H1 (cell line): ENCODE results near the gene DOCK9. TPM values are rescaled to one million over a fixed set of nuclear protein-coding genes. Genes with fewer than 3 reads are reported as not detected.

Experiments used
- CTCF ChIA-PET: fragments of 300-600 bp; sonication (Branson Sonifier 250); formaldehyde crosslinking; loops from one replicate; lab custom pipeline; 2021; ENCODE audit not compliant: partially characterized antibody; lab: Charles Lee
- POLR2A ChIA-PET: fragments of 300-600 bp; sonication (Branson Sonifier 250); formaldehyde crosslinking; loops from one replicate; lab custom pipeline; 2021; ENCODE audit warnings: inconsistent platforms; ENCODE audit not compliant: partially characterized antibody; lab: Charles Lee
- DNase-seq, 2 experiments: peaks; one replicate each; pipeline versions ENCODE4 v3.0.0 to v3.0.0-alpha.2; 2010 to 2022; ENCODE audit warnings: low spot score in 2 of 2, low read depth in 1 of 2, mixed read lengths in 1 of 2
- FAIRE-seq: peaks from 2 replicates; lab custom pipeline; 2011; peaks lifted over from hg19 to GRCh38; lab: Jason Lieb, UNC
- H2AFZ ChIP-seq: 2 replicates; pipeline ENCODE4 v1.8.1; 2012; ENCODE audit warnings: low read length, inconsistent platforms
- H2AK5ac ChIP-seq: 2 replicates; pipeline ENCODE4 v1.6.1; 2013; ENCODE audit warnings: low read depth, low read length
- H2BK120ac ChIP-seq: replicated peaks from 2 replicates; pipeline ENCODE3; 2013; ENCODE audit warnings: low read depth, low read length, inconsistent platforms
- H2BK12ac ChIP-seq: 2 replicates; pipeline ENCODE4 v1.6.1; 2013; ENCODE audit warnings: low read depth, low read length
- H2BK15ac ChIP-seq: 2 replicates; pipeline ENCODE4 v1.6.1; 2013; ENCODE audit warnings: low read length
- H2BK20ac ChIP-seq: 2 replicates; pipeline ENCODE4 v1.6.1; 2013; ENCODE audit warnings: low read length
- H2BK5ac ChIP-seq: 2 replicates; pipeline ENCODE4 v1.6.1; 2013; ENCODE audit warnings: low read depth, low read length
- H3K14ac ChIP-seq: 2 replicates; pipeline ENCODE4 v1.6.1; 2013; ENCODE audit warnings: inconsistent platforms; ENCODE audit not compliant: insufficient read length
- H3K18ac ChIP-seq: 2 replicates; pipeline ENCODE4 v1.6.1; 2013; ENCODE audit warnings: low read length; ENCODE audit errors: extremely low read depth
- H3K23ac ChIP-seq: 2 replicates; pipeline ENCODE4 v1.6.1; 2013; ENCODE audit warnings: inconsistent platforms; ENCODE audit not compliant: insufficient read length
- H3K23me2 ChIP-seq: 2 replicates; pipeline ENCODE4 v1.6.1; 2013; ENCODE audit warnings: low read depth, low read length
- H3K27ac ChIP-seq: 2 replicates; pipeline ENCODE4 v1.6.1; 2011; ENCODE audit warnings: low read depth, low read length, inconsistent platforms
- H3K27me3 ChIP-seq, 4 experiments: replicated peaks in 1 of 4; 1 replicate in 1 of 4; 2 replicates in 3 of 4; pipeline versions ENCODE4 v1.6.1 to v1.8.1; 2011 to 2013; ENCODE audit warnings: low read length in 3 of 4, mild to moderate bottlenecking in 3 of 4, inconsistent platforms in 2 of 4, mixed read lengths in 2 of 4, moderate library complexity in 1 of 4; ENCODE audit not compliant: control insufficient read depth in 3 of 4, insufficient read depth in 3 of 4; ENCODE audit errors: extremely low read depth in 1 of 4
- H3K36me3 ChIP-seq, 4 experiments: 2 replicates each; pipeline versions ENCODE4 v1.6.1 to v1.8.1; 2011 to 2013; ENCODE audit warnings: mild to moderate bottlenecking in 4 of 4, low read length in 3 of 4, moderate library complexity in 2 of 4, control low read depth in 1 of 4, inconsistent platforms in 1 of 4; ENCODE audit not compliant: insufficient read depth in 4 of 4, control insufficient read depth in 2 of 4
- H3K4ac ChIP-seq: replicated peaks from 2 replicates; pipeline ENCODE3; 2013; ENCODE audit warnings: low read length, low read depth, mixed read lengths, inconsistent platforms; ENCODE audit not compliant: insufficient read length
- H3K4me1 ChIP-seq, 4 experiments: replicated peaks in 1 of 4; 1 replicate in 1 of 4; 2 replicates in 3 of 4; pipeline versions ENCODE4 v1.6.1 to v1.8.1; 2011 to 2013; ENCODE audit warnings: low read length in 3 of 4, inconsistent platforms in 2 of 4, mixed read lengths in 1 of 4; ENCODE audit not compliant: insufficient read depth in 4 of 4, control insufficient read depth in 3 of 4
- H3K4me2 ChIP-seq, 2 experiments: 2 replicates each; pipeline versions ENCODE4 v1.6.1 to v1.8.1; 2011 to 2013; ENCODE audit warnings: low read depth in 2 of 2, low read length in 2 of 2, control low read depth in 1 of 2, inconsistent platforms in 1 of 2, mild to moderate bottlenecking in 1 of 2; ENCODE audit not compliant: insufficient read depth in 1 of 2
- H3K4me3 ChIP-seq, 4 experiments: fragments of 200-600, 300-600 bp in 1 of 4; sonication (generic), shearing (Covaris generic), sonication (Bioruptor Twin) in 1 of 4; 2 replicates each; pipeline versions ENCODE4 v1.5.1 to v1.8.1; 2011 to 2016; ENCODE audit warnings: low read length in 4 of 4, low read depth in 3 of 4, control low read depth in 2 of 4, inconsistent platforms in 2 of 4, mild to moderate bottlenecking in 2 of 4, mixed read lengths in 1 of 4, moderate library complexity in 1 of 4; ENCODE audit not compliant: insufficient read depth in 2 of 4; ENCODE audit errors: extremely low read depth in 1 of 4
- H3K56ac ChIP-seq: replicated peaks from 2 replicates; pipeline ENCODE3; 2013; ENCODE audit warnings: low read depth, mild to moderate bottlenecking, mixed read lengths, low read length, inconsistent platforms; ENCODE audit not compliant: insufficient read length
- H3K79me1 ChIP-seq: 2 replicates; pipeline ENCODE4 v1.6.1; 2013; ENCODE audit warnings: low read depth, low read length, control low read depth
- H3K79me2 ChIP-seq, 2 experiments: 2 replicates each; pipeline versions ENCODE4 v1.6.1 to v1.8.1; 2012 to 2013; ENCODE audit warnings: low read length in 2 of 2, mild to moderate bottlenecking in 2 of 2, inconsistent platforms in 1 of 2; ENCODE audit not compliant: insufficient read depth in 2 of 2, control insufficient read depth in 1 of 2
- H3K9ac ChIP-seq, 4 experiments: replicated peaks in 1 of 4; 1 replicate in 1 of 4; 2 replicates in 3 of 4; pipeline versions ENCODE4 v1.6.1 to v1.8.1; 2011 to 2013; ENCODE audit warnings: low read depth in 3 of 4, low read length in 3 of 4, control low read depth in 2 of 4, mild to moderate bottlenecking in 2 of 4, moderate library complexity in 2 of 4, inconsistent platforms in 1 of 4; ENCODE audit errors: extremely low read depth in 1 of 4
- H3K9me3 ChIP-seq, 2 experiments: 2 replicates each; pipeline versions ENCODE4 v1.6.1 to v1.8.1; 2012 to 2013; ENCODE audit warnings: mild to moderate bottlenecking in 2 of 2, moderate library complexity in 2 of 2, control low read depth in 1 of 2, inconsistent platforms in 1 of 2, low read depth in 1 of 2, low read length in 1 of 2, mixed read lengths in 1 of 2; ENCODE audit not compliant: insufficient read depth in 2 of 2
- H4K20me1 ChIP-seq, 2 experiments: replicated peaks in 1 of 2; 2 replicates each; pipeline versions ENCODE3 to v1.8.1; 2011 to 2013; ENCODE audit warnings: inconsistent platforms in 2 of 2, low read length in 2 of 2, mild to moderate bottlenecking in 1 of 2; ENCODE audit not compliant: insufficient read depth in 2 of 2, control insufficient read depth in 1 of 2
- H4K5ac ChIP-seq: 2 replicates; pipeline ENCODE4 v1.6.1; 2013; ENCODE audit warnings: low read length, low read depth, mixed read lengths, inconsistent platforms; ENCODE audit not compliant: insufficient read length
- H4K8ac ChIP-seq: 2 replicates; pipeline ENCODE4 v1.8.0; 2013; ENCODE audit warnings: mild to moderate bottlenecking, moderate library complexity, low read length, inconsistent platforms; ENCODE audit not compliant: insufficient read depth; ENCODE audit errors: extremely low read depth
- H4K91ac ChIP-seq: replicated peaks from 2 replicates; pipeline ENCODE3; 2013; ENCODE audit warnings: low read length, mixed read lengths, inconsistent platforms; ENCODE audit not compliant: insufficient read length
- BRCA1 ChIP-seq: IDR thresholded peaks from 2 replicates; pipeline ENCODE4 v1.6.1; 2012; ENCODE audit warnings: low read depth, low read length, improper control_type of control experiment
- CBX8 ChIP-seq: fragments of 300-800, 300-1000 bp; sonication (generic); IDR thresholded peaks from 2 replicates; pipeline ENCODE4 v1.7.1; 2016; ENCODE audit warnings: low read depth, low read length, borderline replicate concordance
- CEBPB ChIP-seq: IDR thresholded peaks from 2 replicates; pipeline ENCODE4 v1.6.1; 2012; ENCODE audit warnings: low read depth, low read length
- CTCF ChIP-seq, 3 experiments: IDR thresholded peaks; 1 replicate in 2 of 3; 2 replicates in 1 of 3; pipeline versions ENCODE4 v1.5.1 to v1.6.1; 2011; ENCODE audit warnings: low read length in 3 of 3, mild to moderate bottlenecking in 3 of 3, inconsistent platforms in 2 of 3, low read depth in 1 of 3, moderate library complexity in 1 of 3; ENCODE audit not compliant: insufficient read depth in 1 of 3; ENCODE audit errors: control extremely low read depth in 1 of 3
- GABPA ChIP-seq: IDR thresholded peaks from 2 replicates; pipeline ENCODE4 v1.6.1; 2011; ENCODE audit warnings: mild to moderate bottlenecking, low read length, moderate library complexity, borderline replicate concordance; ENCODE audit not compliant: insufficient read depth
- MAX ChIP-seq: IDR thresholded peaks from 2 replicates; pipeline ENCODE4 v1.6.1; 2012; ENCODE audit warnings: inconsistent platforms
- RNF2 ChIP-seq: fragments of 200-900, 300-1000 bp; sonication (generic); IDR thresholded peaks from 2 replicates; pipeline ENCODE4 v1.7.1; 2016; ENCODE audit warnings: borderline replicate concordance, low read depth, mild to moderate bottlenecking, antibody characterized with exemption, low read length; ENCODE audit not compliant: poor library complexity, severe bottlenecking; ENCODE audit errors: missing control alignments
- SP4 ChIP-seq: IDR thresholded peaks from 2 replicates; pipeline ENCODE4 v1.6.1; 2012; ENCODE audit warnings: low read length, inconsistent platforms
- SRF ChIP-seq: IDR thresholded peaks from 2 replicates; pipeline ENCODE4 v1.6.1; 2011; ENCODE audit warnings: mild to moderate bottlenecking, low read depth, low read length, moderate library complexity
- TAF7 ChIP-seq: optimal IDR thresholded peaks from 2 replicates; pipeline ENCODE3; 2011; ENCODE audit warnings: low read depth, mild to moderate bottlenecking, inconsistent platforms, low read length, moderate library complexity, borderline replicate concordance
- WGBS, 2 experiments: shearing (Covaris generic) in 1 of 2; methylation state at CpG; one replicate each; pipeline versions ENCODE4 v1.1.6 to v1.1.7; 2013 to 2015; ENCODE audit warnings: low lambda C conversion rate in 2 of 2, mixed read lengths in 2 of 2, inconsistent platforms in 1 of 2, low coverage in 1 of 2, missing lambda C conversion rate in 1 of 2; ENCODE audit not compliant: insufficient replicate concordance in 2 of 2, insufficient coverage in 1 of 2, insufficient read length in 1 of 2; ENCODE audit errors: extremely low coverage in 1 of 2, missing lambda C conversion rate in 1 of 2; 5-methylcytosine and 5-hydroxymethylcytosine counted together
- polyA plus RNA-seq, 7 experiments: library from polyadenylated mRNA; depleted of rRNA in 3 of 7; stranded (reverse) in 5 of 7; unstranded in 2 of 7; fragments of >200 nt in 5 of 7; fragments of 200-250 nt in 2 of 7; gene quantifications; 1 replicate in 5 of 7; 2 replicates in 1 of 7; 4 replicates in 1 of 7; pipeline versions ENCODE4 v1.2.1 to v1.2.3, GENCODE V29; 2011 to 2013; ENCODE audit warnings: missing spikeins in 2 of 7, mixed read lengths in 2 of 7
- total RNA-seq: library from RNA; stranded (reverse); fragmentation: NEBNext Ultra II Directional; extraction: Animal tissue kit (Norgen Biotek cat#: 25700); gene quantifications from 2 replicates; pipeline ENCODE4 v1.2.1, GENCODE V29; 2021

DOCK9 gene
- total and polyA plus RNA-seq, 2 of the 8 experiments (the other 6 are each of a cell fraction or from before 2014, with no cell fraction given), result 21.6 to 31.5 TPM

- Histone ChIP-seq H3K4me3 (no peak overlapping the region), H2AFZ (no peak overlapping the region), H2BK120ac (no peak overlapping the region), H3K18ac (no peak overlapping the region), H2BK5ac (0 out of 2 replicates have a peak overlapping the region, but pooled peaks have one; percentile 84), H3K27me3 (no peaks in the 10 kb centered on the region), H3K9me3 (peaks cover 0 to under 1% of the 10 kb centered on the region in 2 experiments; a peak in 1 of 4 replicates), H3K56ac (no peak overlapping the region), H2BK20ac (no peak overlapping the region), H3K23me2 (no peaks in the 10 kb centered on the region), H3K4me2 (no peak overlapping the region), H4K5ac (no peak overlapping the region), H3K79me2 (no peaks in the 10 kb centered on the region), H3K4ac (no peak overlapping the region), H4K91ac (no peak overlapping the region), H2BK12ac (no peak overlapping the region; the same call in 1 of the 2 replicates), H2BK15ac (no peak overlapping the region), H4K20me1 (no peaks in the 10 kb centered on the region), H3K27ac (no peak overlapping the region), H2AK5ac (no peak overlapping the region), H3K14ac (no peak overlapping the region), H3K9ac (no peak overlapping the region), H3K36me3 (no peaks in the 10 kb centered on the region), H3K79me1 (no peaks in the 10 kb centered on the region), H4K8ac (no peak overlapping the region), H3K4me1 (peaks cover 1 to 16% (median 10%) of the 10 kb centered on the region in 4 experiments), H3K23ac (no peak overlapping the region)
- ChIA-PET CTCF (no interaction called here), POLR2A (interaction anchor here (0.8 to 1.8 kb wide), 3 partner anchors 8 to 148 kb away, joined by 3 to 4 read pairs (median 3); no protein-coding TSS in a partner anchor)
- DNase-seq, result no peak
- 81% methylated on average over 5 of the region's 5 CpGs; no CpG with 5 or more reads in 1 of the 2 experiments for WGBS, 2 experiments
- FAIRE-seq, result no peak
- TF ChIP-seq SP4 (no peak), CEBPB (no peak), RNF2 (no peak), MAX (no peak), CTCF (IDR thresholded peaks at IDR 0.05; ENCODE audit: control extremely low read depth in 1 of 3, insufficient read depth in 1 of 3, low read depth in 1 of 3, low read length in 3 of 3) (no peak), SRF (no peak), CBX8 (no peak), BRCA1 (no peak), GABPA (no peak), TAF7 (no peak)
Observed at GRCh38 chr13:98939660-98940191, 38.1 kb downstream of the DOCK9 start.
